Activated CD8-positive, alpha-beta memory T cell treated with anti-CD3 and anti-CD28 coated beads, Interleukin-2, amount 50 U/mL, for 1 hour (primary cell): Measurements from ENCODE around the gene STXBP4.

Experiments used
- DNase-seq: peaks from one replicate; pipeline ENCODE4 v3.0.0-alpha.2; 2020; ENCODE audit errors: extremely low read depth

The STXBP4 gene

GRCh38 chr17:54969658-54970572, 1.4 kb downstream of the STXBP4 start:
- no peak for DNase-seq

GRCh38 chr17:54971147-54971546, 2.6 kb downstream of the STXBP4 start:
- DNase-seq: no peak

- DNase-seq: no peak
Measured at GRCh38 chr17:54971901-54972300, 3.3 kb downstream of the STXBP4 start.

- no peak for DNase-seq
Measured at GRCh38 chr17:54972406-54973138, 4.0 kb downstream of the STXBP4 start.

GRCh38 chr17:54974759-54975158, 6.2 kb downstream of the STXBP4 start:
- no peak for DNase-seq

- DNase-seq: no peak
Measured at GRCh38 chr17:54976316-54976715, 7.8 kb downstream of the STXBP4 start.

GRCh38 chr17:54977744-54978143, 9.2 kb downstream of the STXBP4 start:
- DNase-seq: no peak

- DNase-seq: no peak
Measured at GRCh38 chr17:54979657-54980056, 11.1 kb downstream of the STXBP4 start.

GRCh38 chr17:54980375-54980774, 11.8 kb downstream of the STXBP4 start:
- DNase-seq: no peak

- DNase-seq: no peak
Measured at GRCh38 chr17:54982399-54982798, 13.8 kb downstream of the STXBP4 start.

- DNase-seq: no peak
Measured at GRCh38 chr17:54983260-54983659, 14.7 kb downstream of the STXBP4 start.

GRCh38 chr17:54985476-54985875, 16.9 kb downstream of the STXBP4 start:
- no peak for DNase-seq

GRCh38 chr17:54990118-54990517, 21.6 kb downstream of the STXBP4 start:
- no peak for DNase-seq

GRCh38 chr17:54991567-54991966, 23.0 kb downstream of the STXBP4 start:
- no peak for DNase-seq

GRCh38 chr17:54992797-54993639, 24.5 kb downstream of the STXBP4 start:
- DNase-seq: no peak

- DNase-seq: no peak
Measured at GRCh38 chr17:54996441-54996840, 27.9 kb downstream of the STXBP4 start.

GRCh38 chr17:55002458-55002857, 33.9 kb downstream of the STXBP4 start:
- no peak for DNase-seq

- DNase-seq: no peak
Measured at GRCh38 chr17:55004484-55004883, 35.9 kb downstream of the STXBP4 start.

GRCh38 chr17:55005520-55005919, 37.0 kb downstream of the STXBP4 start:
- no peak for DNase-seq

- DNase-seq: no peak
Measured at GRCh38 chr17:55023626-55024025, 55.1 kb downstream of the STXBP4 start.

GRCh38 chr17:55037828-55038227, 69.3 kb downstream of the STXBP4 start:
- no peak for DNase-seq

GRCh38 chr17:55038291-55038690, 69.7 kb downstream of the STXBP4 start:
- no peak for DNase-seq
